ENCODE results near the gene SPATA3.
"Not testable (repeated sequence)": the region's sequence is repeated elsewhere in the genome, so short reads cannot be mapped to it uniquely, and the experiment has no call there.

SPATA3 gene

DNA sequence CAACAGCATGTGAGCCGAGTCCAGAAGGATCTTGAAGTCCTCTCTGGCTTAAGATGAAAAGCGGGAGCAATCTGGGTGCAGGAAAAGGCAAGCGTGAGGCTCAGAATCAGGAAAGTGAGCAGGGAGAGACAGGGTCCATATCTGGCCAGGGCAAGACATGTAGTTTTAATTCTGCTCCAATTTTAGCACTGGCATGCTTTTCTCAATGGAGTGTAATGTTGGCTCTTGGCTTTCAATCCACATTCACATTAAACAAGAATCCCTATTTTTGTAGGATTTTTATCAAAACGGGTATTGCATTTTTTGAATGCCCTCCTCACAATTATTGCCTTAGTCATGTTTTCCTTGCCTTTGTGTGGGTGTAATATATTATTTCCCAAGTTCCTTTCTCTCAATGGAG is 6.0 kb downstream of the SPATA3 start:
- DNase-seq (ENCODE audit: low read depth): no peak
- no peak overlapping the region for H3K4me3 ChIP-seq (ENCODE audit: low read length)
- TF ChIP-seq, protein P1, sequence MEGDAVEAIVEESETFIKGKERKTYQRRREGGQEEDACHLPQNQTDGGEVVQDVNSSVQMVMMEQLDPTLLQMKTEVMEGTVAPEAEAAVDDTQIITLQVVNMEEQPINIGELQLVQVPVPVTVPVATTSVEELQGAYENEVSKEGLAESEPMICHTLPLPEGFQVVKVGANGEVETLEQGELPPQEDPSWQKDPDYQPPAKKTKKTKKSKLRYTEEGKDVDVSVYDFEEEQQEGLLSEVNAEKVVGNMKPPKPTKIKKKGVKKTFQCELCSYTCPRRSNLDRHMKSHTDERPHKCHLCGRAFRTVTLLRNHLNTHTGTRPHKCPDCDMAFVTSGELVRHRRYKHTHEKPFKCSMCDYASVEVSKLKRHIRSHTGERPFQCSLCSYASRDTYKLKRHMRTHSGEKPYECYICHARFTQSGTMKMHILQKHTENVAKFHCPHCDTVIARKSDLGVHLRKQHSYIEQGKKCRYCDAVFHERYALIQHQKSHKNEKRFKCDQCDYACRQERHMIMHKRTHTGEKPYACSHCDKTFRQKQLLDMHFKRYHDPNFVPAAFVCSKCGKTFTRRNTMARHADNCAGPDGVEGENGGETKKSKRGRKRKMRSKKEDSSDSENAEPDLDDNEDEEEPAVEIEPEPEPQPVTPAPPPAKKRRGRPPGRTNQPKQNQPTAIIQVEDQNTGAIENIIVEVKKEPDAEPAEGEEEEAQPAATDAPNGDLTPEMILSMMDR (IDR thresholded peaks at IDR 0.05; ENCODE audit: insufficient read depth, low read depth, low read length, missing control alignments): no peak

DNA sequence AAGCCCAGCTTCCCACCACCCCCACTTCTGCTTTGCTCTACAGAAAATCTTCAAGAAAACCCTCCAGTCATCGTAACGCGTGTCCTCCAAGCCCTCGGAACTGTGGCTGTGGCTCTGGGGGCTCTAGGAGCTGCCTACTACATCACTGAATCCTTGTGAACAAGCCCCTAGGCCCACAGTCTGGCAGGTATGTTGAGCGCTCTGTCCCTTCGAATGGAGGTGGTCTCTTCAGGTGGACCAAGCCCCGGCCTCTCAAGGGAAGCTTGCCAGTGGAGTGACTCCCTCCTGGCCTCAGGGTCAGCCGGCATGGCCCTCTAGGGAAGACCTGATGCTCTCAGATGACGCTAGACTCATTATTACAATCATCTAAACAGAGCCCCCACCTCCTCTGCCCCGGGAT is 6.7 kb downstream of the SPATA3 start:
- no peak overlapping the region for H3K4me3 ChIP-seq (ENCODE audit: low read length)
- DNase-seq (ENCODE audit: low read depth): no peak
- TF ChIP-seq, protein P1 (IDR thresholded peaks at IDR 0.05; ENCODE audit: insufficient read depth, low read depth, low read length, missing control alignments): no peak

DNA sequence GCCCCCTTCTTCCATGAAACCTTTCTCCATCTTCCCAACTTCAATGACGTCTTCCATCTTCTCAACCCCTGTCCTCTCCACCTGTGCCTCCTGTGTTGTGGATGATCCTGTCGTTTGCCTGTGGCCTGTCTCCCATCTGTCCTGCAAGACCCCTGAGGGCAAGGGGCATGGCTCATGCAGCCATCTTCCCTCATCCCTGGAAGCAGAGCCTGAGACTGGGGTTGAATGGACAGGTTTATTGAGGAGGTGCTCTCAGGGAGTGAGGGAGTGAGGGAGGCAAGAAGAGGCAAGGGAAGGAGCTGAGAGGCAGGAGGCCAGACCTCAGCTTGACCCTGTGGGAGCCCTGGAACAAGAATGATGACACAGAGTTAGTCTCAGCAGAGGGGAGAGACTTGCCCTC is 7.3 kb downstream of the SPATA3 start:
- no peak overlapping the region for H3K4me3 ChIP-seq (ENCODE audit: low read length)
- no peak for DNase-seq (ENCODE audit: low read depth)
- TF ChIP-seq, protein P1 (IDR thresholded peaks at IDR 0.05; ENCODE audit: insufficient read depth, low read depth, low read length, missing control alignments): no peak

DNA sequence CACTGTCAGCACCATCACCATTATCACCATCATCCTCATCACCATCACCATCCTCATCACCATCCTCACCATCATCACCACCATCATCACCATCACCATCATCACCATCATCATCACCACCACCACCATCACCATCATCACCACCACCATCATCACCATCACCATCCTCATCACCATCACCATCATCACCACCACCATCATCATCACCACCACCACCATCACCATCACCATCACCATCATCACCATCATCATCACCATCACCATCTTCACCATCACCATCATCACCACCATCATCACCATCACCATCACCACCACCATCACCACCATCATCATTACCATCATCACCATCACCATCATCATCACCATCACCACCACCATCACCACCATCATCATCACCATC is 9.0 kb downstream of the SPATA3 start:
- H3K4me3 ChIP-seq (ENCODE audit: low read length); DNase-seq (ENCODE audit: low read depth): not testable (repeated sequence)

DNA sequence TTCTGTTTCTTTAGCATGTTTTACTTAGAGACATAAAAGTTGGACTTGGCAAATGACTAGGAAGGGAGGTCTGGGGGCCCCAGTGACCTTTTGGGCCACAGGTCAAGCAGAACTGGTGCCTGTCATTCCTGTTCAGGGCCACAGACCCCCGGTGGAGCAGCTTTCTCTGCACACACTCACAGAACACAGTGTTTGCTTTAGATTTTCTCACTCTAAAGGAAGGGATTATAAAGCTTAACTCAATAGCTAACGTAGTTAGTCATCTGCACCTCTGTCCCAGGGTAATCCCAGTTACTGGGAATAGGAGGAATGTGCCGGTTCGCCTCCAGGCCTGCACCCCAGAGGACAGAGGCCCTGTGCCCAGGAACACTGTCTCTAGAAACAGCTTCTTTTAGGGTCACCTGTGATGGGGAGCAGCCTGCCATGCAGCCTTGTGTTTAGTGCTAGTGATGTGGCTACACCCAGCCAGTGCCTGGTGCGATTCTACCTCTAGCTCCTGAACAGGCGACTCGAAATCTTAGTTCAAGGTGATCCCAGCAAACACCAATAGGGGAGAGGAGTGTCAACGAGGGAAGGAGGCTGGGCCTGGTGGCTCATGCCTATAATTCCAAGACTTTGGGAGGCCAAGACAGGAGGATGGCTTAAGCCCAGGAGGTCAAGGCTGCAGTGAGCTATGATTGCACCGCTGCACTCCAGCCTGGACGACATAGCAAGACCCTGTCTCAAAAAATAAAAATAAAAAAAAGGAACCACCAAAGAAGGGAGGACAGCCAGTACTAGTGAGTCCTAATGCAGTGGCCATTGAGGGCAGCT is 11.6 kb downstream of the SPATA3 start:
- no peak overlapping the region for H3K4me3 ChIP-seq (ENCODE audit: low read length)
- DNase-seq (ENCODE audit: low read depth): peak; percentile 36
- TF ChIP-seq, protein P1 (IDR thresholded peaks at IDR 0.05; ENCODE audit: insufficient read depth, low read depth, low read length, missing control alignments): no peak

DNA sequence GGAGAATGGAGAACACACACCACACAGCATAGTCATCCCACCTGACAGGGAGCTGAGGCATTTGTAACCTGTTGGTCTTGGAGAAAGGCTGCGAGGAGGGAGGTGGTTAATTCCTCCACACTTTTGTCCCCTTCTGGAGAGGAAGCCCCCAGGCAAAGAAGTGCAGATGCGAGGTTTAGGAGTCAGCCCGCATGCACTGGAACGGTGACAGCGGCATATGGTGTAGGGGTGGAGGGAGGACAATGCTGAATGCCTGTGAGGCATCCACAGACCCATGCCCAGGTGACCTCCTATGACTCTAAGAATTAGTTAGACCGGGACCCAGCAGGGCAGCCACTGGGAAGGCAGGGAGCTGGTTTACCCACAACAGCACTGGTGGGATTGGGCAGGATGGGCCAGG is 12.2 kb downstream of the SPATA3 start:
- TF ChIP-seq, protein P1 (IDR thresholded peaks at IDR 0.05; ENCODE audit: insufficient read depth, low read depth, low read length, missing control alignments): no peak
- DNase-seq (ENCODE audit: low read depth): no peak
- H3K4me3 ChIP-seq (ENCODE audit: low read length): no peak overlapping the region

DNA sequence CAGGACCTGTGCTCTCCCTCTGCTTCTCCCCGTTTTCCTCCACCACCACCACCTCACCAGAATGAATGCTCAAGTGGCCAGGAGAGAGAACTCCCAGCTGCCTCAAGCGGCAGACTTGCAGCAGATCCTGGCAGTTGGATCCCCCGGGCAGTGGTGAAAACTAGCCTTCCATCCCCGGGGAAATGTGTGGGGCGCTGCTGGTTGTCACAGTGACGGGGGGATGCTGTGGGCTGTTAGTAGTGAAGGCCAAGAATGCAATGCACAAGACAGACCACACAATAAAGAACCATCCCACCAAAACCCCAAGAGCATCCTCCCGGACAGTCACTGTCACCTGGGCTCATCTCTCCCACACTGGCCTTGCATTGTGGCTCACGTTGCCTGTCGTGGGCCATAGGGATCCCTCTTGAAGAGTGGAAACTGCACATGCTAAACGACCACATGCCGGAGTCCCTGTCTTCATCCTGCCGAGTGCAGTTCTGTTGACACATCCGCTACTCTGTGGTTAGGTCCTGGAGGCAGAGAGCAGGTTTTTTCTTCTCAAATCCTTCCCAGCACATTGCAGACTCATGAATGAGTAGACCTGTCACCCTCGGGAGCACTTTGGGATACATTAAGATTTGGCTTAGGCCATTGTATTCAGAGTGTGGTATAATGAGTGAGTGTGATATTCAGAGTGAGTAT is 13.5 kb downstream of the SPATA3 start:
- no peak overlapping the region for H3K4me3 ChIP-seq (ENCODE audit: low read length)
- TF ChIP-seq, protein P1 (IDR thresholded peaks at IDR 0.05; ENCODE audit: insufficient read depth, low read depth, low read length, missing control alignments): no peak
- DNase-seq (ENCODE audit: low read depth): no peak
